WTC11 (cell line): ENCODE measurements around the gene JAKMIP3. TPM values are rescaled to one million over a fixed set of nuclear protein-coding genes. Genes with fewer than 3 reads are reported as not detected.

Source experiments
- ATAC-seq: fragments of 200-7000 bp; cut with Tn5 transposase; 2 replicates; pipeline ENCODE4 v1.10.0; 2021; ENCODE audit warnings: mild to moderate bottlenecking, moderate library complexity
- CTCF ChIA-PET: fragments of 300-600 bp; sonication (Branson Sonifier 250); formaldehyde crosslinking; loops from one replicate; lab custom pipeline; 2021; ENCODE audit warnings: antibody characterized with exemption; lab: Charles Lee
- POLR2A ChIA-PET: fragments of 350-600 bp; sonication (Branson Sonifier 250); formaldehyde crosslinking; loops from one replicate; lab custom pipeline; 2021; ENCODE audit warnings: antibody characterized with exemption; lab: Charles Lee
- DNase-seq: peaks from one replicate; pipeline ENCODE4 v3.0.0; 2021; ENCODE audit warnings: low spot score
- H3K27ac Mint-ChIP-seq: 2 replicates; pipeline ENCODE4 v1.8.0; 2021; ENCODE audit warnings: mixed read lengths
- H3K27me3 Mint-ChIP-seq: 2 replicates; pipeline ENCODE4 v1.8.0; 2021; ENCODE audit warnings: low read depth, mild to moderate bottlenecking, moderate library complexity, mixed read lengths
- H3K36me3 Mint-ChIP-seq: 2 replicates; pipeline ENCODE4 v1.8.0; 2021; ENCODE audit warnings: mixed read lengths
- H3K4me1 Mint-ChIP-seq: 2 replicates; pipeline ENCODE4 v1.8.0; 2022; ENCODE audit warnings: mixed read lengths
- H3K4me3 Mint-ChIP-seq: 2 replicates; pipeline ENCODE4 v1.8.0; 2021; ENCODE audit warnings: mild to moderate bottlenecking, moderate library complexity, mixed read lengths
- H3K9me3 Mint-ChIP-seq: 2 replicates; pipeline ENCODE4 v1.8.0; 2021; ENCODE audit warnings: mixed read lengths
- ATF1 ChIP-seq: sonication (generic); formaldehyde crosslinking; IDR thresholded peaks from 2 replicates; pipeline ENCODE4 v1.8.1; 2023; ENCODE audit warnings: mild to moderate bottlenecking, moderate library complexity, missing genetic modification reagents
- ATF3 ChIP-seq: sonication (generic); formaldehyde crosslinking; conservative IDR thresholded peaks from 2 replicates; pipeline ENCODE4 v1.8.1; 2022; ENCODE audit warnings: mild to moderate bottlenecking, missing genetic modification reagents
- ATF6 ChIP-seq: sonication (generic); formaldehyde crosslinking; IDR thresholded peaks from 2 replicates; pipeline ENCODE4 v1.8.1; 2023; ENCODE audit warnings: mild to moderate bottlenecking, missing genetic modification reagents
- CTCF ChIP-seq: fragments of 200-600 bp; IDR thresholded peaks from 2 replicates; pipeline ENCODE4 v1.8.0; 2022; ENCODE audit warnings: antibody characterized with exemption
- E2F4 ChIP-seq: sonication (generic); formaldehyde crosslinking; IDR thresholded peaks from 2 replicates; pipeline ENCODE4 v1.8.1; 2022; ENCODE audit warnings: low read depth, mild to moderate bottlenecking, moderate library complexity, missing genetic modification reagents, borderline replicate concordance
- EMX1 ChIP-seq: fragments of 250-450 bp; sonication (Bioruptor Pico); IDR thresholded peaks from 2 replicates; pipeline ENCODE4 v1.8.0; 2021; ENCODE audit warnings: mild to moderate bottlenecking
- FOXP1 ChIP-seq: sonication (generic); formaldehyde crosslinking; IDR thresholded peaks from 2 replicates; pipeline ENCODE4 v1.8.0; 2022; ENCODE audit warnings: missing genetic modification reagents, mild to moderate bottlenecking, moderate library complexity, borderline replicate concordance
- IRF1 ChIP-seq: sonication (generic); formaldehyde crosslinking; IDR thresholded peaks from 2 replicates; pipeline ENCODE4 v1.8.0; 2023; ENCODE audit warnings: missing genetic modification reagents
- JAZF1 ChIP-seq: fragments of 250-450 bp; sonication (Bioruptor Pico); IDR thresholded peaks from 2 replicates; pipeline ENCODE4 v1.9.0; 2021; ENCODE audit warnings: moderate library complexity, mild to moderate bottlenecking, inconsistent platforms
- MYBL2 ChIP-seq: sonication (generic); formaldehyde crosslinking; IDR thresholded peaks from 2 replicates; pipeline ENCODE4 v1.8.1; 2023; ENCODE audit warnings: mild to moderate bottlenecking, moderate library complexity, missing genetic modification reagents
- NFE2L1 ChIP-seq: sonication (generic); formaldehyde crosslinking; IDR thresholded peaks from 2 replicates; pipeline ENCODE4 v1.8.1; 2023; ENCODE audit warnings: missing genetic modification reagents
- PRRX2 ChIP-seq: fragments of 250-450 bp; sonication (Bioruptor Pico); IDR thresholded peaks from 2 replicates; pipeline ENCODE4 v1.8.0; 2021; ENCODE audit warnings: mild to moderate bottlenecking
- SMAD4 ChIP-seq: sonication (generic); formaldehyde crosslinking; IDR thresholded peaks from 2 replicates; pipeline ENCODE4 v1.8.0; 2022; ENCODE audit warnings: mild to moderate bottlenecking, missing genetic modification reagents
- SP1 ChIP-seq: sonication (generic); formaldehyde crosslinking; conservative IDR thresholded peaks from 2 replicates; pipeline ENCODE4 v1.8.1; 2022; ENCODE audit warnings: missing genetic modification reagents
- STAT6 ChIP-seq: sonication (generic); formaldehyde crosslinking; conservative IDR thresholded peaks from 2 replicates; pipeline ENCODE4 v1.8.1; 2023; ENCODE audit warnings: mild to moderate bottlenecking, low read depth, missing genetic modification reagents, moderate library complexity
- USF2 ChIP-seq: sonication (generic); formaldehyde crosslinking; IDR thresholded peaks from 2 replicates; pipeline ENCODE4 v1.8.1; 2023; ENCODE audit warnings: mild to moderate bottlenecking, missing genetic modification reagents, moderate library complexity
- ZNF121 ChIP-seq: sonication (generic); formaldehyde crosslinking; IDR thresholded peaks from 2 replicates; pipeline ENCODE4 v1.8.0; 2023; ENCODE audit warnings: missing genetic modification reagents
- ZNF138 ChIP-seq: sonication (generic); formaldehyde crosslinking; conservative IDR thresholded peaks from 2 replicates; pipeline ENCODE4 v1.8.1; 2022; ENCODE audit warnings: mild to moderate bottlenecking, moderate library complexity, missing genetic modification reagents
- ZNF317 ChIP-seq: sonication (generic); formaldehyde crosslinking; IDR thresholded peaks from 2 replicates; pipeline ENCODE4 v1.8.1; 2023; ENCODE audit warnings: low read depth, mild to moderate bottlenecking, moderate library complexity, missing genetic modification reagents, borderline replicate concordance
- ZNF416 ChIP-seq: fragments of 250-450 bp; sonication (Bioruptor Pico); IDR thresholded peaks from 2 replicates; pipeline ENCODE4 v1.9.0; 2021; ENCODE audit warnings: mild to moderate bottlenecking, inconsistent platforms
- ZNF425 ChIP-seq: fragments of 250-450 bp; sonication (Bioruptor Pico); conservative IDR thresholded peaks from 2 replicates; pipeline ENCODE4 v1.9.0; 2021; ENCODE audit warnings: mild to moderate bottlenecking
- ZNF512 ChIP-seq: sonication (generic); formaldehyde crosslinking; IDR thresholded peaks from 2 replicates; pipeline ENCODE4 v1.8.1; 2022; ENCODE audit warnings: missing genetic modification reagents, borderline replicate concordance
- total RNA-seq: library from RNA; stranded (reverse); gene quantifications from 3 replicates; pipeline ENCODE4 v1.2.3, GENCODE V29; 2021

JAKMIP3 gene
- total RNA-seq, 1 experiment from 2014 or later, result 1.7 TPM

GRCh38 chr10:132040046-132040445 is 25.7 kb upstream of the JAKMIP3 start:
- ATAC-seq, result no peak
- ChIA-PET POLR2A (interaction anchor here (0.6 kb wide), 1 partner anchor 41 kb away, joined by 5 read pairs; no protein-coding TSS in a partner anchor), CTCF (interaction anchor here (0.8 to 2.0 kb wide), 4 partner anchors 17 to 102 kb away, joined by 3 to 10 read pairs (median 6); no protein-coding TSS in a partner anchor)
- DNase-seq, result no peak
- Mint-ChIP-seq H3K4me3 (no peak overlapping the region), H3K27me3 (peaks cover 28% of the 10 kb centered on the region), H3K4me1 (peaks cover 42% of the 10 kb centered on the region), H3K27ac (no peak overlapping the region)
- no peak for TF ChIP-seq FOXP1 (CRISPR knock-in tag)
- no peak for TF ChIP-seq SP1 (CRISPR knock-in tag)
- no peak for TF ChIP-seq MYBL2 (CRISPR knock-in tag)
- no peak for TF ChIP-seq ZNF416 (CRISPR knock-in tag)
- TF ChIP-seq NFE2L1 (CRISPR knock-in tag), result no peak
- no peak for TF ChIP-seq USF2
- no peak for TF ChIP-seq JAZF1 (CRISPR knock-in tag)
- TF ChIP-seq, all 79 proteins: peak for 0
- Mint-ChIP-seq H3K9me3 (no peaks in the 10 kb centered on the region), H3K36me3 (no peaks in the 10 kb centered on the region)

- peaks cover 16% of the 10 kb centered on the region for H3K27me3 Mint-ChIP-seq
- ChIA-PET POLR2A (no interaction called here), CTCF (no interaction called here)
- H3K27ac Mint-ChIP-seq, result no peak overlapping the region
- DNase-seq (no peak), ATAC-seq (no peak)
- peaks cover 35% of the 10 kb centered on the region for H3K4me1 Mint-ChIP-seq
- H3K9me3 Mint-ChIP-seq, result no peaks in the 10 kb centered on the region
- H3K4me3 Mint-ChIP-seq, result no peak overlapping the region
- H3K36me3 Mint-ChIP-seq, result no peaks in the 10 kb centered on the region
- TF ChIP-seq IRF1, result no peak
- no peak for TF ChIP-seq ATF6 (CRISPR knock-in tag)
- TF ChIP-seq PRRX2, result no peak
- no peak for TF ChIP-seq ATF3 (CRISPR knock-in tag)
- TF ChIP-seq E2F4 (CRISPR knock-in tag), result no peak
- no peak for TF ChIP-seq ZNF121 (CRISPR knock-in tag)
- TF ChIP-seq ZNF512 (CRISPR knock-in tag), result no peak
- no peak for TF ChIP-seq MYBL2 (CRISPR knock-in tag)
- TF ChIP-seq STAT6, result no peak
- no peak for TF ChIP-seq ZNF138 (CRISPR knock-in tag)
- no peak for TF ChIP-seq SMAD4 (CRISPR knock-in tag)
- no peak for TF ChIP-seq CTCF
- no peak for TF ChIP-seq ZNF317 (CRISPR knock-in tag)
- no peak for TF ChIP-seq EMX1
- no peak for TF ChIP-seq ZNF425
- TF ChIP-seq ATF1 (CRISPR knock-in tag), result no peak
These were observed 24.4 kb upstream of the JAKMIP3 start for GRCh38 chr10:132041340-132041739.
